GM21360 (cell line): ENCODE measurements around the gene TWIST2.

Experiments
- ATAC-seq: cut with Tn5 transposase; IDR thresholded peaks from one replicate; pipeline ENCODE4 v1.9.1; 2021; ENCODE audit warnings: mild to moderate bottlenecking, moderate library complexity; ENCODE audit not compliant: unreplicated experiment

Gene TWIST2

DNA sequence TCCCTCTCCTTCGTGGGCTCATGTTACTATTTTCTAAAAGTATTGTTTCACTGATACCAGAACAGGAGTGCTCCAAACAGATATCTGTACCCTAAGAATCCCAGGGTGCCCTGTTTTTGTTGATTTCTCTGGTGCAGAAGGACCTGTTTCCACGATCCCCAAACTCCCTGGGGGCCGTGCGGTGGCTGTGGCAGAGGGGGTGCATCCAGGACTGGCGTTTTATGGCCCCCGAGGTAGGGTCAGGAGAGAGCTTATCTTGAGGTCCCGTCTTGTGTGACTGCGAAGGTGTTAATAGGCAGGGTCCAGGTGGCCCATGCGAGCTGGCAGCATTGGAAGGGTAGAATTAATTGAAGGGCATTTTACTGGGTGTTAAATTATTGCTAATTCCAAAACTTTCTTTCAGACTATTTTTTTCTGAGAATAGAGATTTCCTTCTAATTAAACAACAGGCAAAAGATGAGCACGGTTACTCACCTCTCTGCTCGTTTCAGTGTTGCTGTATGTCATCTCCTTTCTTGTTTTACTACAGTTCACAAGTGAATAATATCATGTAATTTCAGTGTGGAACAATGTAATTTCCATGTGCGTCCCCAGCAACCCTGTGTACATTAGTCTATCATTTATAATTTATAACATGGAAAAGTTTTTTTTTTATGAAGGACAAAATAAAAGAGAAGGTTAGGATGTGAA is 8.2 kb downstream of the TWIST2 start:
- no peak for ATAC-seq

- ATAC-seq, result no peak
Measured at GRCh38 chr2:238856713-238857567, 9.1 kb downstream of the TWIST2 start.

- ATAC-seq, result no peak
Measured at GRCh38 chr2:238857959-238858358, 10.1 kb downstream of the TWIST2 start.

DNA sequence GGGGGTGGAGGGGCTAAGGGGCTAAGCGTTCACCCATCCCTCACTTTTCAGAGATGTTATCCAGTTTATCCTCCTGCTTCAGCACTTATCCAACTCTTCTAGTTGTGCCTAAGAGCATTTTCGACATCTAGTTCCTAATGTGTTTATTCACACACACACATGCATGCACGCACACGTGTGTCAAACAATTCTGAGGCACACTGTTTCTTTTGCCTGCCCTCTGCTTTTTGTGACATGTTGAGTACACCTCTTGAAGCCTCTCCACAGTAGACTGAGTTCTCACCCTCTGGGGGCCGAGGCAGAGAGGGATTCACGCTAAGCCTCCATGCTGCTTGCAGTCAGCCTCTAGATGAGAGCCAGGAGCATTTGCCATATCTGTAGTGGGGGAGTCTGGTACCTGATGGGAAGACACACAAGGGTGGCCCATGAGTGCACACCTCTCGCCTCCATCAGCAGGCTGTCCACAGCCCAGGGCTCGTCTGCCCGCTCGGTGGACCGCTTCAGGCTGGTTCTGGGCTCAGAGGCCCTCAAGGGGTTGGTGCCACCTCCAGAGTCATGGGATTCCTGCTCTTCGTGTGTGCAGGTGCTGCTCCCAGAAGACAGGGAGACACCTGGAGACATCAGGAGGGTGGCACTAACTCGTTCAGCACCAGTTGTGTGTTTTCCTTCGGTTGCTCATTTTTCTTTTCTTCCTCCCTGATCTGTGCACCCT is 11.9 kb downstream of the TWIST2 start:
- ATAC-seq, result no peak

- no peak for ATAC-seq
Measured at GRCh38 chr2:238861013-238861730, 13.3 kb downstream of the TWIST2 start.

- ATAC-seq, result no peak
Measured at GRCh38 chr2:238861766-238862315, 14.0 kb downstream of the TWIST2 start.

DNA sequence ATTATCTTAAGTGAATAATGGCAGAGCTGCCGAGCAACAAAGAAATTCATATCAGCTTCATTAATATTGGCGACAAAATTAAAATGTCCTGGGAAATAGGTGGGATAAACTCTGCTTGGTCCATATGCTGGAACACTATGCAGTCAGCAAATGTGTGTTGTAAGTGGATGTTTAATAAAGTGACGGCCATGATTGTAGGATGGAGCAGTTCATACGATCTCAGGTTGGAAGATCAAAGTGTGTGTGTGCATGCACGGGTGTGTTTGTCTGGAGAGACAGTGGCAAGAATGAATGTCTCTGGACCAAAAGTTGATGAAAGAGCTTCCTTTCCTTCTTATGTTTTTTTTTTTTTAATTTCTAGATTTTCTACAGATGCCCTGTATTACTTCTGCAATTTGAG is 14.8 kb downstream of the TWIST2 start:
- ATAC-seq, result no peak

- no peak for ATAC-seq
Measured at GRCh38 chr2:238863231-238863630, 15.3 kb downstream of the TWIST2 start.

- no peak for ATAC-seq
Measured at GRCh38 chr2:238863749-238864206, 15.9 kb downstream of the TWIST2 start.

- no peak for ATAC-seq
Measured at GRCh38 chr2:238864207-238865014, 16.5 kb downstream of the TWIST2 start.

DNA sequence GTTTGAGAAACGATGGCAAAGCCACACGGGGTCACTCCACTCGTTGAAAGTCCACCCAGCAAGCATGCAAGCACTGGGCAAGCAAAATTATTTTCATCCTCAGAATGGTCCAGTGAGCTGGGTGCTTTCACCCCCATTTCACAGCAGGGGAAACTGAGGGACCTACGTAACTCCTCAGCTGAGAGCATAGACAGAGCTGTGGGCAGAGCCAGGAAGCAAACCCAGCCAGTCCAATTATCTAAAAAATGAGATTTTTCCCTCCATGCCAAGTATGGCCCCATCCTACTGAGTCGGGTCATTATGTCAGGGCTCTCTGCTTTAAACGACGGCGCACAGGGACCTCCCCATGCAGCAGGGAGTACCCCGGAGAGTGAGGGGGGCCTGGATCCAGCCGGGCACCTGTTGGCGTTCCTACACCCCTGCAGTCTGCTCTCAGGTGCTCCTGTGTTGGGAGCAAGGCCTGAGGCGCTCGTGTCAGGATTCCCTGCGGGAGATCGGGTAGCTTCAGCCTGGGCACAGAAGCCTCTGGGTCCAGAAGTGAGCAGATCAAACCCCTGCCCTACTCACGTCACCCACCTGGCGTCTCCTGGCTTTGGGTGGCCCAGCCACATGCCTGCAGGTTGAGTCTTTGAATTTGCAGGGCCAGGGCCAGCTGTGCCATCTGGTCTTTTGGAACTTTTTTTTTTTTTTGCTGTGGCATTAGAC is 17.3 kb downstream of the TWIST2 start:
- ATAC-seq, result no peak

DNA sequence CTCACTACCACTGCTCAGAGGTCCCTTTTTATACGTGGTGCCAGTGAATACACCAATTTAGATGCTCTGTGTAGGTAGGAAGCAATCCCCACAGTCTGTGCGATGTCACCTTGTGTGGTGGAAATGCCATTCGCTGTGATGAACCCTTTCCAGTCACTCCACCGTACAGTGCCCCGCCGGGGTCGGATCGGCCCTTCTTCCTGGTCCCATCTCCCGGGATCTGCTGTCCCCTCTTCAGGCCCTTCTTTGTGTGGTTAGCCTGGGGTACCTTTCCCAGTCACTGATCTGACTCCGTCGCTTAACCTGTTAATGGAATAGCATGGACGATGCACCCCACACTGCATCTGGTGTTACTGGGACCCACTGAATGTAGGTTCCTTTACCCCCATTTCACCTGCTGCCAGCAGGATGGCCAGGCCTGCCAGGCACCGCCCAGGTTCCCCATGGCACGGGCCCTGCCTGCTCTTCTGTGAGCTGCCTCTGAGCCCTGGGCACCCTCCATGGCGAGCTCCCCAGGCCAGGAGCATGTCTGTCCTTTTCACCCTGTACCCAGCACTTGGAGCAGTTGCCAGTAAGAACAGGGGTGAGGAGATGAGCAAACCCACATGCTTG is 18.0 kb downstream of the TWIST2 start:
- ATAC-seq, result no peak

- no peak for ATAC-seq
Measured at GRCh38 chr2:238866656-238867277, 18.9 kb downstream of the TWIST2 start.

DNA sequence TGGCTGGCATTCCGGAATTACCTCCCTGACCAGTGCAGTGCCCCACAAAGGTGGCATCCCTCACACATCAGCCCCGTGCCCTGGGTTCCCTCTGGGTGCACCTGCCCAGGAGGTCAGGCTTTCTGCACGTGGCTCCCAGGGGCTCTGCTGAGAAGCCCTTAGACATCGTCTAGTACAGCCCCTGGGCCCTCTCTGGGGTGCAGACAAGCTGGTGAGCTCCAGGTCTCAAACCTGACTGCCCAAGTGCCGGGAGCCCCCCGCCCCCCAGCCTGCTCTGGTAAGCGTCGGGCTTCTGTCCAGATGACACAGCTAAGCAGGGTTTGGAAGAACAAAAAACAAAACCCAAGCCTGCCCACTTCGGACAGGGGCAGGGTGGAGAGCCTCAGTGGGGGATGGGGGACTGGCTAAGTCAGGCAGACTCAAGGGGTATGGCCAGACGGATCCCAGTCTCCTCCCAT is 20.2 kb downstream of the TWIST2 start:
- ATAC-seq, result no peak

DNA sequence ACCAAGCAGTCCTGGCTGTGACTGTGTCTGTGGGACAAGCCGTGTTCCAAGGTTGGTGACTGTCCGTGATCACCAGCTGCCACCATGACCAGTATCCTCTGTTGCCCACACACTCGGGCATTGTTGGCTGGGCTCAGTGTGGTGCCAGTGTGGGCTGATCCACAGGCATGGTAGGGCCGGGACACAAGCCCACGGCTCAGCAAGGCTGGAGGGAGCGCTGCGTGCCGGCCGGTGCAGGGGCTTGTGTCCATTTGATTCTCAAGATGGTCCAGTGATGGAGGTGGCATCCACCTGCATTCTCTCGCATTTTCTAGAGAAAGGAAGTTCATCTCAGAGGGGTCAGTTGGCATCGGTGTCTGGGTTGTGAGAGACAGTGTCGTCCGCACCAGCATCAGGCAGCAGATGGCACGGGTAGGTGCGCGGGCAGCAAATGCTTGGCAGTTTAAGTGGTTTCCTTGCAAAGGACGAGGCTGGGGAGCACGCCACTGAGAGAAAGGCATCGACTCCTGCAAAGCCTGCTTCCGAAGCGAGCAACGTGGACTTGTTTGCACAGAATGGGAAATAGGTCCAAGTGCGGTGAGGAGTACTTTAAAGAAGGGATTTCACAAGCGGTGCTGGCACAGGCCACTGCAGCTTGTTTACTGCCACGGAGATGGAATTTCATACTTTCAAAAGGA is 20.9 kb downstream of the TWIST2 start:
- ATAC-seq, result no peak

DNA sequence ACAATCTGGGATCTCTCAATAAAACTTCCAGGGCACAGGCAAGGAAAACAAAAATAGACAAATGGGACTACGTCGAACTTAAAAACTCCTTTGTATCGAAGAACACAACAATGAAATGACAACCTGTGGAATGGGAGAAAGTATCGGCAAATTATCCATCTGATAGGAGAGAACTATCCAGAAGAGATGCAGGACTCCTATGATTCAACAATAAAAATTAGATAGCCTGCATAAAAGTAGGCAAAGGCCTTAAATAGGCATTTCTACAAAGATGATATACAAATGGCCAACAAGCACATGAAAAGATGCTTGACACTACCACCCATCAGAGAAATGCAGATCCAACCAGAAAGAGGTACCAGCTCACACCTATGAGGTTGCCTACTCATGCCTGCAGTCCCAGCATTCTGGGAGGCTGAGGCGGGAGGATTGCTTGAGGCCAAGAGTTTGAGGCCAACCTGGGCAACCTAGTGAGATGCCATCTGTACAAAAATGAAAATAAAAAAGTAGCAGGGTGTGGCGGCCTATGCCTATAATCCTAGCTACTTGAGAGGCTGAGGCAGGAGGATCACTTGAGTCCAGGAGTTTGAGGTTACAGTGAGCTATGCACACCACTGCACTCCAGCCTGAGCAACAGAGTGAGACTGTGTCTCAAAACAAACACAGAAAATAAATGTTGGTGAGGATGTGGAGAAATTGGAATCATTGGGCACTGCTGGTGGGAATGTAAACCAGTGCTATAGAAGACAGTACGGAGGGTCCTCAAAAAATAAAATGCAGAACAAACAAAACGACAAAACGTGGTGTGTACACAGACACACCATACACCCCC is 21.6 kb downstream of the TWIST2 start:
- no peak for ATAC-seq

GRCh38 chr2:238870261-238870660 is 22.4 kb downstream of the TWIST2 start:
- no peak for ATAC-seq
